H1 (cell line): ENCODE results near the gene PREX1. TPM values are rescaled to one million over a fixed set of nuclear protein-coding genes. Genes with fewer than 3 reads are reported as not detected.

Source experiments
- CTCF ChIA-PET: fragments of 300-600 bp; sonication (Branson Sonifier 250); formaldehyde crosslinking; loops from one replicate; lab custom pipeline; 2021; ENCODE audit not compliant: partially characterized antibody; lab: Charles Lee
- POLR2A ChIA-PET: fragments of 300-600 bp; sonication (Branson Sonifier 250); formaldehyde crosslinking; loops from one replicate; lab custom pipeline; 2021; ENCODE audit warnings: inconsistent platforms; ENCODE audit not compliant: partially characterized antibody; lab: Charles Lee
- DNase-seq, 2 experiments: peaks; one replicate each; pipeline versions ENCODE4 v3.0.0 to v3.0.0-alpha.2; 2010 to 2022; ENCODE audit warnings: low spot score in 2 of 2, low read depth in 1 of 2, mixed read lengths in 1 of 2
- FAIRE-seq: peaks from 2 replicates; lab custom pipeline; 2011; peaks lifted over from hg19 to GRCh38; lab: Jason Lieb, UNC
- H2AFZ ChIP-seq: 2 replicates; pipeline ENCODE4 v1.8.1; 2012; ENCODE audit warnings: low read length, inconsistent platforms
- H2AK5ac ChIP-seq: 2 replicates; pipeline ENCODE4 v1.6.1; 2013; ENCODE audit warnings: low read depth, low read length
- H2BK120ac ChIP-seq: replicated peaks from 2 replicates; pipeline ENCODE3; 2013; ENCODE audit warnings: low read depth, low read length, inconsistent platforms
- H2BK12ac ChIP-seq: 2 replicates; pipeline ENCODE4 v1.6.1; 2013; ENCODE audit warnings: low read depth, low read length
- H2BK15ac ChIP-seq: 2 replicates; pipeline ENCODE4 v1.6.1; 2013; ENCODE audit warnings: low read length
- H2BK20ac ChIP-seq: 2 replicates; pipeline ENCODE4 v1.6.1; 2013; ENCODE audit warnings: low read length
- H2BK5ac ChIP-seq: 2 replicates; pipeline ENCODE4 v1.6.1; 2013; ENCODE audit warnings: low read depth, low read length
- H3K14ac ChIP-seq: 2 replicates; pipeline ENCODE4 v1.6.1; 2013; ENCODE audit warnings: inconsistent platforms; ENCODE audit not compliant: insufficient read length
- H3K18ac ChIP-seq: 2 replicates; pipeline ENCODE4 v1.6.1; 2013; ENCODE audit warnings: low read length; ENCODE audit errors: extremely low read depth
- H3K23ac ChIP-seq: 2 replicates; pipeline ENCODE4 v1.6.1; 2013; ENCODE audit warnings: inconsistent platforms; ENCODE audit not compliant: insufficient read length
- H3K23me2 ChIP-seq: 2 replicates; pipeline ENCODE4 v1.6.1; 2013; ENCODE audit warnings: low read depth, low read length
- H3K27ac ChIP-seq: 2 replicates; pipeline ENCODE4 v1.6.1; 2011; ENCODE audit warnings: low read depth, low read length, inconsistent platforms
- H3K27me3 ChIP-seq, 4 experiments: replicated peaks in 1 of 4; 1 replicate in 1 of 4; 2 replicates in 3 of 4; pipeline versions ENCODE4 v1.6.1 to v1.8.1; 2011 to 2013; ENCODE audit warnings: low read length in 3 of 4, mild to moderate bottlenecking in 3 of 4, inconsistent platforms in 2 of 4, mixed read lengths in 2 of 4, moderate library complexity in 1 of 4; ENCODE audit not compliant: control insufficient read depth in 3 of 4, insufficient read depth in 3 of 4; ENCODE audit errors: extremely low read depth in 1 of 4
- H3K36me3 ChIP-seq, 4 experiments: 2 replicates each; pipeline versions ENCODE4 v1.6.1 to v1.8.1; 2011 to 2013; ENCODE audit warnings: mild to moderate bottlenecking in 4 of 4, low read length in 3 of 4, moderate library complexity in 2 of 4, control low read depth in 1 of 4, inconsistent platforms in 1 of 4; ENCODE audit not compliant: insufficient read depth in 4 of 4, control insufficient read depth in 2 of 4
- H3K4ac ChIP-seq: replicated peaks from 2 replicates; pipeline ENCODE3; 2013; ENCODE audit warnings: low read length, low read depth, mixed read lengths, inconsistent platforms; ENCODE audit not compliant: insufficient read length
- H3K4me1 ChIP-seq, 4 experiments: replicated peaks in 1 of 4; 1 replicate in 1 of 4; 2 replicates in 3 of 4; pipeline versions ENCODE4 v1.6.1 to v1.8.1; 2011 to 2013; ENCODE audit warnings: low read length in 3 of 4, inconsistent platforms in 2 of 4, mixed read lengths in 1 of 4; ENCODE audit not compliant: insufficient read depth in 4 of 4, control insufficient read depth in 3 of 4
- H3K4me2 ChIP-seq, 2 experiments: 2 replicates each; pipeline versions ENCODE4 v1.6.1 to v1.8.1; 2011 to 2013; ENCODE audit warnings: low read depth in 2 of 2, low read length in 2 of 2, control low read depth in 1 of 2, inconsistent platforms in 1 of 2, mild to moderate bottlenecking in 1 of 2; ENCODE audit not compliant: insufficient read depth in 1 of 2
- H3K4me3 ChIP-seq, 4 experiments: fragments of 200-600, 300-600 bp in 1 of 4; sonication (generic), shearing (Covaris generic), sonication (Bioruptor Twin) in 1 of 4; 2 replicates each; pipeline versions ENCODE4 v1.5.1 to v1.8.1; 2011 to 2016; ENCODE audit warnings: low read length in 4 of 4, low read depth in 3 of 4, control low read depth in 2 of 4, inconsistent platforms in 2 of 4, mild to moderate bottlenecking in 2 of 4, mixed read lengths in 1 of 4, moderate library complexity in 1 of 4; ENCODE audit not compliant: insufficient read depth in 2 of 4; ENCODE audit errors: extremely low read depth in 1 of 4
- H3K56ac ChIP-seq: replicated peaks from 2 replicates; pipeline ENCODE3; 2013; ENCODE audit warnings: low read depth, mild to moderate bottlenecking, mixed read lengths, low read length, inconsistent platforms; ENCODE audit not compliant: insufficient read length
- H3K79me1 ChIP-seq: 2 replicates; pipeline ENCODE4 v1.6.1; 2013; ENCODE audit warnings: low read depth, low read length, control low read depth
- H3K79me2 ChIP-seq, 2 experiments: 2 replicates each; pipeline versions ENCODE4 v1.6.1 to v1.8.1; 2012 to 2013; ENCODE audit warnings: low read length in 2 of 2, mild to moderate bottlenecking in 2 of 2, inconsistent platforms in 1 of 2; ENCODE audit not compliant: insufficient read depth in 2 of 2, control insufficient read depth in 1 of 2
- H3K9ac ChIP-seq, 4 experiments: replicated peaks in 1 of 4; 1 replicate in 1 of 4; 2 replicates in 3 of 4; pipeline versions ENCODE4 v1.6.1 to v1.8.1; 2011 to 2013; ENCODE audit warnings: low read depth in 3 of 4, low read length in 3 of 4, control low read depth in 2 of 4, mild to moderate bottlenecking in 2 of 4, moderate library complexity in 2 of 4, inconsistent platforms in 1 of 4; ENCODE audit errors: extremely low read depth in 1 of 4
- H3K9me3 ChIP-seq, 2 experiments: 2 replicates each; pipeline versions ENCODE4 v1.6.1 to v1.8.1; 2012 to 2013; ENCODE audit warnings: mild to moderate bottlenecking in 2 of 2, moderate library complexity in 2 of 2, control low read depth in 1 of 2, inconsistent platforms in 1 of 2, low read depth in 1 of 2, low read length in 1 of 2, mixed read lengths in 1 of 2; ENCODE audit not compliant: insufficient read depth in 2 of 2
- H4K20me1 ChIP-seq, 2 experiments: replicated peaks in 1 of 2; 2 replicates each; pipeline versions ENCODE3 to v1.8.1; 2011 to 2013; ENCODE audit warnings: inconsistent platforms in 2 of 2, low read length in 2 of 2, mild to moderate bottlenecking in 1 of 2; ENCODE audit not compliant: insufficient read depth in 2 of 2, control insufficient read depth in 1 of 2
- H4K5ac ChIP-seq: 2 replicates; pipeline ENCODE4 v1.6.1; 2013; ENCODE audit warnings: low read length, low read depth, mixed read lengths, inconsistent platforms; ENCODE audit not compliant: insufficient read length
- H4K8ac ChIP-seq: 2 replicates; pipeline ENCODE4 v1.8.0; 2013; ENCODE audit warnings: mild to moderate bottlenecking, moderate library complexity, low read length, inconsistent platforms; ENCODE audit not compliant: insufficient read depth; ENCODE audit errors: extremely low read depth
- H4K91ac ChIP-seq: replicated peaks from 2 replicates; pipeline ENCODE3; 2013; ENCODE audit warnings: low read length, mixed read lengths, inconsistent platforms; ENCODE audit not compliant: insufficient read length
- FOSL1 ChIP-seq: IDR thresholded peaks from 2 replicates; pipeline ENCODE4 v1.6.1; 2011; ENCODE audit warnings: mild to moderate bottlenecking, low read depth, low read length, moderate library complexity; ENCODE audit not compliant: insufficient read depth
- SP1 ChIP-seq: IDR thresholded peaks from 2 replicates; pipeline ENCODE4 v1.6.1; 2011; ENCODE audit warnings: low read depth, low read length
- SP4 ChIP-seq: IDR thresholded peaks from 2 replicates; pipeline ENCODE4 v1.6.1; 2012; ENCODE audit warnings: low read length, inconsistent platforms
- USF2 ChIP-seq: IDR thresholded peaks from 2 replicates; pipeline ENCODE4 v1.6.1; 2011; ENCODE audit warnings: low read length, improper control_type of control experiment
- WGBS, 2 experiments: shearing (Covaris generic) in 1 of 2; methylation state at CpG; one replicate each; pipeline versions ENCODE4 v1.1.6 to v1.1.7; 2013 to 2015; ENCODE audit warnings: low lambda C conversion rate in 2 of 2, mixed read lengths in 2 of 2, inconsistent platforms in 1 of 2, low coverage in 1 of 2, missing lambda C conversion rate in 1 of 2; ENCODE audit not compliant: insufficient replicate concordance in 2 of 2, insufficient coverage in 1 of 2, insufficient read length in 1 of 2; ENCODE audit errors: extremely low coverage in 1 of 2, missing lambda C conversion rate in 1 of 2; 5-methylcytosine and 5-hydroxymethylcytosine counted together
- polyA plus RNA-seq, 7 experiments: library from polyadenylated mRNA; depleted of rRNA in 3 of 7; stranded (reverse) in 5 of 7; unstranded in 2 of 7; fragments of >200 nt in 5 of 7; fragments of 200-250 nt in 2 of 7; gene quantifications; 1 replicate in 5 of 7; 2 replicates in 1 of 7; 4 replicates in 1 of 7; pipeline versions ENCODE4 v1.2.1 to v1.2.3, GENCODE V29; 2011 to 2013; ENCODE audit warnings: missing spikeins in 2 of 7, mixed read lengths in 2 of 7
- total RNA-seq: library from RNA; stranded (reverse); fragmentation: NEBNext Ultra II Directional; extraction: Animal tissue kit (Norgen Biotek cat#: 25700); gene quantifications from 2 replicates; pipeline ENCODE4 v1.2.1, GENCODE V29; 2021
- TF ChIP-seq, protein P1 (sequence below): IDR thresholded peaks from 2 replicates; pipeline ENCODE4 v1.6.1; 2012; ENCODE audit warnings: low read length, inconsistent platforms
- TF ChIP-seq, protein P2 (sequence below): IDR thresholded peaks from 2 replicates; pipeline ENCODE4 v1.6.1; 2011; ENCODE audit warnings: low read depth, mild to moderate bottlenecking, low read length; ENCODE audit not compliant: insufficient read depth

The PREX1 gene
- total and polyA plus RNA-seq, 2 of the 8 experiments (the other 6 are each of a cell fraction or from before 2014, with no cell fraction given): 10.7 to 12.8 TPM

DNA sequence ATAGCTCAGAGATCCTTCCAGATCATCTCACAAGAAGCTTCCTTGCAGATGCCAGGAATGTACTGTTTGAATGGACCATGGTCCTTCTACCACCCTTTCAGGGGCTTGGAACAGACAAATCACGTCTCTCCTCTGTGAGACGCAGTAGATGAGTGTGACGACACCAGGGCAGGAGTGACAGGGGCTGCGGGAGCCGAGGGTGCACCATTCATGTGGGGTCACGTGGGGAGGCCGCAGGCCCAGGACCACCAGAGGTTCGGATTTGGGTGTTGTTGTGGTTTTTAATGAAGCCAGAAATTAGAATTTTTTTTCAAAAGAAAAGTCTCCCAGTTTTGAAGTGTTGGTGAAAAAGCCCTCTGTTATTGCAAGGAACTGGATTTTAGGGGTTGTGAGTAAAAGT lies 79.2 kb downstream of the PREX1 start:
- Histone ChIP-seq H3K4me1 (peaks cover 17 to 44% (median 23%) of the 10 kb centered on the region in 4 experiments), H3K27ac (no peak overlapping the region), H3K18ac (no peak overlapping the region), H2BK120ac (no peak overlapping the region), H3K27me3 (peaks cover 0 to 3% (median 1%) of the 10 kb centered on the region in 4 experiments; a peak in 3 of 7 replicates), H3K79me1 (peaks cover 2% of the 10 kb centered on the region; the same call in 1 of the 2 replicates), H2AK5ac (no peak overlapping the region), H2BK15ac (peak overlapping the region; percentile 31; the same call in 1 of the 2 replicates), H4K20me1 (peaks cover 0 to 1% of the 10 kb centered on the region in 2 experiments), H3K23me2 (no peaks in the 10 kb centered on the region), H2AFZ (no peak overlapping the region), H2BK12ac (no peak overlapping the region; the same call in 1 of the 2 replicates), H3K9me3 (no peaks in the 10 kb centered on the region), H3K79me2 (no peaks in the 10 kb centered on the region), H4K8ac (no peak overlapping the region), H3K4ac (no peak overlapping the region), H4K91ac (no peak overlapping the region), H3K36me3 (no peaks in the 10 kb centered on the region), H3K56ac (no peak overlapping the region), H3K4me3 (no peak overlapping the region), H3K9ac (no peak overlapping the region), H3K4me2 (no peak overlapping the region), H3K23ac (no peak overlapping the region), H3K14ac (no peak overlapping the region), H2BK20ac (peak overlapping the region; percentile 84; the same call in 1 of the 2 replicates), H4K5ac (no peak overlapping the region), H2BK5ac (peak overlapping the region; percentile 71; the same call in 1 of the 2 replicates)
- no peak for DNase-seq
- 95% methylated on average over 8 of the region's 8 CpGs; no CpG with 5 or more reads in 1 of the 2 experiments for WGBS, 2 experiments
- POLR2A ChIA-PET: interaction anchor here (1.2 kb wide), 1 partner anchor 10 kb away, joined by 4 read pairs; no protein-coding TSS in a partner anchor
- FAIRE-seq: no peak
- no peak for TF ChIP-seq FOSL1
- no peak for TF ChIP-seq USF2
- TF ChIP-seq, protein P1, sequence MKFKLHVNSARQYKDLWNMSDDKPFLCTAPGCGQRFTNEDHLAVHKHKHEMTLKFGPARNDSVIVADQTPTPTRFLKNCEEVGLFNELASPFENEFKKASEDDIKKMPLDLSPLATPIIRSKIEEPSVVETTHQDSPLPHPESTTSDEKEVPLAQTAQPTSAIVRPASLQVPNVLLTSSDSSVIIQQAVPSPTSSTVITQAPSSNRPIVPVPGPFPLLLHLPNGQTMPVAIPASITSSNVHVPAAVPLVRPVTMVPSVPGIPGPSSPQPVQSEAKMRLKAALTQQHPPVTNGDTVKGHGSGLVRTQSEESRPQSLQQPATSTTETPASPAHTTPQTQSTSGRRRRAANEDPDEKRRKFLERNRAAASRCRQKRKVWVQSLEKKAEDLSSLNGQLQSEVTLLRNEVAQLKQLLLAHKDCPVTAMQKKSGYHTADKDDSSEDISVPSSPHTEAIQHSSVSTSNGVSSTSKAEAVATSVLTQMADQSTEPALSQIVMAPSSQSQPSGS: no peak
- no peak for TF ChIP-seq SP1
- TF ChIP-seq, protein P2, sequence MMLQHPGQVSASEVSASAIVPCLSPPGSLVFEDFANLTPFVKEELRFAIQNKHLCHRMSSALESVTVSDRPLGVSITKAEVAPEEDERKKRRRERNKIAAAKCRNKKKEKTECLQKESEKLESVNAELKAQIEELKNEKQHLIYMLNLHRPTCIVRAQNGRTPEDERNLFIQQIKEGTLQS: no peak
- TF ChIP-seq SP4: no peak
- CTCF ChIA-PET: interaction anchor here (1.2 kb wide), 1 partner anchor 92 kb away, joined by 10 read pairs; no protein-coding TSS in a partner anchor
